Activated CD8-positive, alpha-beta T cell treated with anti-CD3 and anti-CD28 coated beads for 36 hours (primary cell): ENCODE measurements around the gene DCP1B. TPM values are rescaled to one million over a fixed set of nuclear protein-coding genes. Genes with fewer than 3 reads are reported as not detected.

Experiments used
- ATAC-seq: fragments of 200-7000 bp; cut with Tn5 transposase; one replicate; pipeline ENCODE4 v1.10.0; 2021; ENCODE audit warnings: mild to moderate bottlenecking, moderate library complexity
- CTCF ChIA-PET: fragments of 350-600 bp; sonication (Branson Sonifier 250); formaldehyde crosslinking; loops from one replicate; lab custom pipeline; 2021; ENCODE audit warnings: antibody characterized with exemption; lab: Charles Lee
- POLR2A ChIA-PET: fragments of 350-600 bp; sonication (Branson Sonifier 250); formaldehyde crosslinking; loops from one replicate; lab custom pipeline; 2021; ENCODE audit warnings: antibody characterized with exemption; lab: Charles Lee
- DNase-seq: peaks from one replicate; pipeline ENCODE4 v3.0.0-alpha.2; 2020
- H3K27ac Mint-ChIP-seq: one replicate; pipeline ENCODE4 v1.8.0; 2021; ENCODE audit warnings: mild to moderate bottlenecking, mixed read lengths
- H3K27me3 Mint-ChIP-seq: one replicate; pipeline ENCODE4 v1.8.0; 2021; ENCODE audit warnings: mixed read lengths
- H3K36me3 Mint-ChIP-seq: one replicate; pipeline ENCODE4 v1.8.0; 2021; ENCODE audit warnings: low read depth, mixed read lengths
- H3K4me1 Mint-ChIP-seq: one replicate; pipeline ENCODE4 v1.8.0; 2021; ENCODE audit warnings: low read depth, mixed read lengths
- H3K4me3 Mint-ChIP-seq: one replicate; pipeline ENCODE4 v1.8.0; 2021; ENCODE audit warnings: mild to moderate bottlenecking, moderate library complexity, mixed read lengths
- H3K9me3 Mint-ChIP-seq: one replicate; pipeline ENCODE4 v1.8.0; 2021; ENCODE audit warnings: mixed read lengths
- CTCF ChIP-seq: fragments of 200-600 bp; IDR thresholded peaks from one replicate; pipeline ENCODE4 v1.8.0; 2022; ENCODE audit warnings: antibody characterized with exemption, mild to moderate bottlenecking
- intact Hi-C: fragments of 100-400 bp; cut with micrococcal nuclease; formaldehyde crosslinking; loops from one replicate; pipeline ENCODE4 v1.10.0; 2022
- total RNA-seq, 2 experiments: library from RNA; stranded (reverse); gene quantifications; one replicate each; pipeline ENCODE4 v1.2.3, GENCODE V29; 2021

DCP1B gene
- total RNA-seq, 2 experiments from 2014 or later = 14.2 to 15.7 TPM

GRCh38 chr12:1896964-1897363 is 107.3 kb downstream of the DCP1B start:
- no peaks in the 10 kb centered on the region for H3K4me1 Mint-ChIP-seq
- no peak overlapping the region for H3K4me3 Mint-ChIP-seq
- peaks cover 14% of the 10 kb centered on the region for H3K27me3 Mint-ChIP-seq
- H3K36me3 Mint-ChIP-seq = no peaks in the 10 kb centered on the region
- intact Hi-C loops = no loop called here
- DNase-seq = no peak
- no peak overlapping the region for H3K27ac Mint-ChIP-seq
- CTCF ChIA-PET = interaction anchor here (1.9 kb wide), 1 partner anchor 43 kb away, joined by 10 read pairs; no protein-coding TSS in a partner anchor
- POLR2A ChIA-PET = interaction anchor here (0.6 to 0.7 kb wide), 2 partner anchors 9 to 10 kb away, joined by 3 read pairs; no protein-coding TSS in a partner anchor
- no peak for ATAC-seq
- TF ChIP-seq CTCF = no peak
- H3K9me3 Mint-ChIP-seq = peaks cover 5% of the 10 kb centered on the region

Other genes starting within 250 kb of the DCP1B start
- not detected for gene LRTM2, start 183.9 kb downstream of the DCP1B start, total RNA-seq
- gene CACNA2D4, start 85.8 kb downstream of the DCP1B start, total RNA-seq = 1 to 10 TPM; 4.2 to 4.3 TPM
- under 1 TPM; 0.02 to 0.05 TPM for gene CACNA1C, start 48.5 kb upstream of the DCP1B start, total RNA-seq